HG02678 (cell line): ENCODE data around the gene SPINDOC.
"Not testable (repeated sequence)": the region's sequence is repeated elsewhere in the genome, so short reads cannot be mapped to it uniquely, and the experiment has no call there.

Experiments
- ATAC-seq: cut with Tn5 transposase; IDR thresholded peaks from one replicate; pipeline ENCODE4 v1.9.1; 2021; ENCODE audit warnings: mild to moderate bottlenecking, moderate library complexity; ENCODE audit not compliant: unreplicated experiment

Gene SPINDOC, protein sequence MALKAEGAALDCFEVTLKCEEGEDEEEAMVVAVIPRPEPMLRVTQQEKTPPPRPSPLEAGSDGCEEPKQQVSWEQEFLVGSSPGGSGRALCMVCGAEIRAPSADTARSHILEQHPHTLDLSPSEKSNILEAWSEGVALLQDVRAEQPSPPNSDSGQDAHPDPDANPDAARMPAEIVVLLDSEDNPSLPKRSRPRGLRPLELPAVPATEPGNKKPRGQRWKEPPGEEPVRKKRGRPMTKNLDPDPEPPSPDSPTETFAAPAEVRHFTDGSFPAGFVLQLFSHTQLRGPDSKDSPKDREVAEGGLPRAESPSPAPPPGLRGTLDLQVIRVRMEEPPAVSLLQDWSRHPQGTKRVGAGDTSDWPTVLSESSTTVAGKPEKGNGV

DNA sequence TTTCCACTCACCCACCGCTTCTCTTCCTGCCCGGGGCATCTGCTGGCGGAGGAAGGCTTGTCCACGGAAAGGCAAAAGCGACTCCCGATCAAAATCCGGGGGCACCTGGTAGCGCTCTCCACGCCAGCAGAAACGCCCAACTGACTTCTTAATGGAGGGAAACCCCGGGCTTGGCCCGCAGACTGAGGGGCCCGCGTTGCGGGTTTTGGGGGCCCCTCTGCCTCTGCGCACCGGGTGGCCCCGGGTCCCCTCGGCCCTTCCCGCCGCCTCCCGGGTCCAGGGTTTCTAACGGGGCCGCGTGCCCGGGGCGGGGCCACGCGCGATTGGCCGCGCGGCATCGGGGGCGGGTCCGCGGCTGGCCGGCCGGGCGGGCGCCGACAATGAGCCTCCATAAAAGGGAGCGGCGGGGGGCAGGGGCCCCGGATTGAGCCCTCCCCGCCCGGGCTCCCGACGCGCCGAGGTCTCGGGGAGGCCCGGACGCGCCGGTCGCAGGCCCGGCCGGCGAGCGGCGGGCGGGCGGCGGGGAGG is at the start of gene SPINDOC:
SPINDOC (plus strand) TSS at position 422 of the 528 bp plus-strand sequence. CDS start 231 bp downstream, outside the sequence.
- peak; percentile 89 for ATAC-seq

DNA sequence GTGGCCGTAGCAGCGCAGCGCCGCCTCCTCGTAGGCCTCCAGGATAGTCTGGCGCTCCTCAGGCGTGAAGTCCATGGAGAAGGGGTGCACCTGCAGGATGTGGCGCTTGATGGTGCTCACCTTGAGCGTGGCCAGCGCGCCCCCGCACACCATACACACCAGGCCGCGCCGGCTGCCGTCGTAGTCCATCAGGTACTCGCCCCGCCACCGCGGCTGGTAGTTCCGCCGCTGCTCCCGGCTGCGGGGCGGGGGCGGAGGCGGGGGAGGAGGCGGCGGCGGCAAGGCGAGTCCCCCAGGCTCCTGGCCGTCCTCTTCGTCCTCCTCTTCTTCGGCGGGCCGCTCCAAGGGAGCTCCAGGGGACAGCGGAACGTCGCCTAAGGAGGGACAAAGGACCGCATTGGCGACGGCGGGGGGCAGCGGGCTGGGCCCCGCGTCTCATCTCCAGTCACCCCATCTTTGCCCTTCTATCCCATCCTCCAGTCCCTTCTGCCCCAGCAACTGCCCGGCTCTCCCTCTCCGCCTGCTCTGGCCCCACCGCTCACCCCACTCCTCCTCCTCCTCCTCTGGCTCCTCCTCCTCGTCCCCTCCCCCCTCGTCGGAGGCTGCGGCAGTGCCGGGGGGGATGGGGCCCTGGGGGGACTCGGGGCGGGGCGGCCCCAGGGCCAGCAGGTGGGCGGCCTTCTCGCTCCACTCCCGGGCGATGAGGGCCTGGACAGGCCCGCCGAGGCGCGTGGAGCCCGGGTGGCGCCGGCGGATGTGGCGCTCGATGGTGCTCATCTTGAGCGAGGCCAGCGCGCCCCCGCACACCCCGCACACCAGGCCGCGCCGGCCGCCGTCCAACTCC is 49.5 kb upstream of the SPINDOC start:
- ATAC-seq: no peak

DNA sequence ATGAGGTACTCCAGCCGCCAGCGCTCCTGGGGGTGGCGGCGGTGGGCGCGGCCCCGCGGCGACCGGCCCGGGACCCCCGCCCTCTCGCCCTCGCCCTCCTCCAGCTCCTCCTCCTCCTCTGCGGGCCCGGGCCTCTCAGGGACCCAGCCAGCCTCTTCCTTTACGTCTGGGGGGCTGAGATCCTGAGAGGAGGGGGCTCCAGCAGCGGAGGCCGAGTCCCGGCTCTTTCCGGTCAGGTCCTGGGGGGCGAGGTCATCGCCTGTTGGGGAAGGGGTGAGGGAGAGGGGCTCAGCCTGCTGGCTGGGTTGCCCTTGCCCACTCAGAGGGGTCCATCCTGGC is 48.9 kb upstream of the SPINDOC start:
- ATAC-seq: no peak

DNA sequence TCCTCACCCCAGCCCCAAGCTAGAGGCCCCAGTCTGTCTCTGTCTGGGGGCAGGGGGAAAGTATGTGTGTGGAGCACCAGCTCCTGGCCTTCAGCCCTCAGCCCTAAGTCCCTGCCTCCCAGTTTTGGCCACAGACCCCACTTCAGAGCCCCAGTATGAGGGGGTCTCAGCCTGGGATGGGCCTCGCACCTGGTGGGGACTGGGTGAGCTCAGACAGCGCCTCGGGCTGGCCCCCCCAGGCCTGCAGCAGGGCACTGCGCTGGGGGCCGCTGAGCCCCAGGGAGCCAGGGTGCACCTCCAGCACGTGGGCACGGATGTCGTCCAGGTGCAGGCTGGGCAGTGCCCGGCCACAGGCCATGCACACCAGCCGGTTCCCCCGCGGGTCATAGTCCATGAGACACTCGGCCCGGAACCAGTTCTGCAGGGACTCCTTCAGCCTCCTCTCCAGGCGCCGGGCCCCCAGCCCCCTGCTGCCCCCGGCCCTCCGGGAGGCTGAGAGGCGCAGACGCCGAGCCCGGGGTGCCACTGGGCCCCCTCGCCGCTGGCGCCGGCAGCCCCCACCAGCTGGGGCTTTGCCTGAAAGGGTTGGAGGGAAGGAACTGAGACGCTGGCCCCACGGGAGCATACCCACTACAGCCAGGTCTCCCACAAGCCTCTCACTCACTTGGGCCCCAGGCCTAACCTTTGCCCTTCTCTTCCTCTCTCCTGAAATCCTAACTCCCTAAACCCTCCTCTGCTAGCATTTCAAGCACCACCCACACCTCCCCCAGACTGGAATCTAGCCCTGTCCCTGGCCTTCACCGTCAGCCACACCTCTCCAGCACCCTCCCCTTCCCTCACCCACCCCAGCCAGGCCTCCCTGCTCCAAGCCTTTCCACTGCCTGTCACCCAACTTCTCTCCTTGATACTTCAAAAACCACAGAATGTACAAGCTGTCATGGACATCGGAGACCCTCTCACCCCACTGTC is 48.3 kb upstream of the SPINDOC start:
- ATAC-seq: no peak

DNA sequence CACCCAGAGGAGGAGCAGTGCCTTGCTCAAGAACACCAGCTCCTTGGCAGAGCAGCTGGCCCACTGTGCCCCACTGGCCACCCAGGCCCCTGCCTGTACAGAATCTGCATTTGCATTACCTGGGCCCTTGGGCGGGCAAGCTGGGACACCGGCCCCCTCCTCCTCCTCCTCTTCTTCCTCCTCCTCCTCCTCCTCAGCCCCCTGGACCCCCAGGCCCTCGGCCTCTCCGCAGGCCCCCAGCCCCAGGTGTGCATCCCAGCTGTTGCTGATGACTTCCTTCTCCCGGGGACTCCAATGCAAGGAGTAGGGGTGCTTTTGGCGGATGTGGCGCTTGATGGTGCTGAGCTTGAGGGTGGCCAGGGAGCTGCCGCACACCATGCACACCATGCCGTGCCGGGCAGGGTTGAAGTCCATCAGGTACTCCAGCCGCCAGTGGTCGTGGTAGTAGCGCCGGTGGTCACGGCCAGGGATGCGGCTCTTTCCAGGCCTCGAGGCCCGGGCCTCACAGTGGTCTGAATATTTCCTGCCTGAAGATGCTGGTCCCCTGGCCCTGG is 47.5 kb upstream of the SPINDOC start:
- no peak for ATAC-seq

DNA sequence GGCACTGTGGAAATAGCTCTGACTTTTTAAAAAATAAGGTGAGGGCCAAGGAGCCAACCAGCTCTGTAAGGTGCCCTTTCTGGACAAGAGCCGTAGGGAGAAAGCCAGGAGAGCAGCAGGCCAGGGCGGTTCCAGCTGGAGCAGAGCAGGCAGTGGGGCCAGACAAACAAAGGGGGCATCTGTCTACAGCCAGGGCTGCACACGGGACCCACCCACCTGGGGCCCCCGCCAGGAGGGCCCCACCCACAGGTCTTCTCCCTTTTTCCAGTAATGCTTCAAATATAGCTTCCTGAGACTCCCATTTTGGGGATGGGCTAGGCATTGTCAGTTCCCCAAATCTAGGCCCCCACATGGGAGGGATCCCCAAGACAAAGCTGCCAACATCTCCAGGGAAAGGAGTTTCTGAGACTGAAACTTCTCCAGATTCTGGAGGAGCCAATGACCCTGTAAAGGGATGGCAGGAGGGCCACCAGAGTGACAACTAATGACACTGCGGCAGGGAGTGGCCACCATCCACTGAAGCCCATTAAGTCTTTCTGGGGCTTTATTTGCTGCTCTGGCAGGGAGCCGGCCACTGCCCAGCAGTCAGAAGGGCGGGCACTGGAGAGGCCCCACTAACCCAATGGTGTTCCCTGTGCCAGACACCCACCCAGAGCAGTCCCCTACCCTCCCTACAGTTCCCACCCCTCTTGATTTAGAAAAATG is 46.6 kb upstream of the SPINDOC start:
- no peak for ATAC-seq

DNA sequence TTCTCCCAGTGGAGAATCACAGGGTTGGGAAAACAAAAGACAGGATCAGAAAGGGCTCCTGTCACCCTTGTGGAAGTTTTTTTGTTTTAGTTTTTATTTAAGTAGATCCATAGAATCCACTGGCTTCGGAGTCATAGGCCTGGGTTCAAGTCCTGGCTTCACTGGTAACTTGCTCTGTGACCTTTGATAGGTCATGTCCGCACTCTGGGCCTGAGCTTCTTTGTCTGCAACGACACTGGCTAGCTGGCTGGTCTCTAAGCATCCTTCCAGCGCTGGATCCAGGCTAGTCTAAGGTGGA is 46.0 kb upstream of the SPINDOC start:
- no peak for ATAC-seq

DNA sequence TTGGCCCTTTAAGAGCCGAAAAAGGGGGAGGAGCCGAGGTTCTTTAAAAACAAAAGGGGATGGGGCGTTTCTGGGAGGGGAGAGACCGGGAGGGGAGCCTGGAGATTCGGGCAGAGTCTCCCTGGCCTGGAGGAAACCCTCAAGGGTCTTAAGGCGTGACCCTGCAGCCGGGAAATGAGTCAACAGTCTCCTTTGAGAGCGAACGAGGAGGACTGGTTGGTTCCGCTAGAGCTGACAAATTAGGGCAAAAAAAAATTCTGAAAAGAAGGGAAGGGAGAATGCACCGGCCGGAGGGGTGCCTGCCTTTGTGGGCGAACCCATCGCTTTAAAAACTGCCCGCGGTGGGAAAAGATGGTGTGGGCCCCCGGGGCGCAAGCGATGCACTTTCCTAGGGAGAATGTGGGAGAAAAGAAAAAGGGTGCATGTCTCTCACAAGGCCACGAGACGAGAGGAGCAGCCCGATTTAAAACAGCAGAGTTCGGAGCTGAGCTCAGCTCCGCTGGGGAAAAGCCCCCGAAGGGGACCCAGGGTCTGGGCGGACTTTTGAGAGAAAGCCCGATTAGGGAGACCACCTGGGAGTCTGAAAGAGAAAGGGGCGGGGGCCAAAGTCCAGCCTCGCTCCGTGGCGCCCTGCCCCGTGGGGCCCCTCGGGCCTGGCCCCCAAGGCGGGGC is 45.6 kb upstream of the SPINDOC start:
- no peak for ATAC-seq

DNA sequence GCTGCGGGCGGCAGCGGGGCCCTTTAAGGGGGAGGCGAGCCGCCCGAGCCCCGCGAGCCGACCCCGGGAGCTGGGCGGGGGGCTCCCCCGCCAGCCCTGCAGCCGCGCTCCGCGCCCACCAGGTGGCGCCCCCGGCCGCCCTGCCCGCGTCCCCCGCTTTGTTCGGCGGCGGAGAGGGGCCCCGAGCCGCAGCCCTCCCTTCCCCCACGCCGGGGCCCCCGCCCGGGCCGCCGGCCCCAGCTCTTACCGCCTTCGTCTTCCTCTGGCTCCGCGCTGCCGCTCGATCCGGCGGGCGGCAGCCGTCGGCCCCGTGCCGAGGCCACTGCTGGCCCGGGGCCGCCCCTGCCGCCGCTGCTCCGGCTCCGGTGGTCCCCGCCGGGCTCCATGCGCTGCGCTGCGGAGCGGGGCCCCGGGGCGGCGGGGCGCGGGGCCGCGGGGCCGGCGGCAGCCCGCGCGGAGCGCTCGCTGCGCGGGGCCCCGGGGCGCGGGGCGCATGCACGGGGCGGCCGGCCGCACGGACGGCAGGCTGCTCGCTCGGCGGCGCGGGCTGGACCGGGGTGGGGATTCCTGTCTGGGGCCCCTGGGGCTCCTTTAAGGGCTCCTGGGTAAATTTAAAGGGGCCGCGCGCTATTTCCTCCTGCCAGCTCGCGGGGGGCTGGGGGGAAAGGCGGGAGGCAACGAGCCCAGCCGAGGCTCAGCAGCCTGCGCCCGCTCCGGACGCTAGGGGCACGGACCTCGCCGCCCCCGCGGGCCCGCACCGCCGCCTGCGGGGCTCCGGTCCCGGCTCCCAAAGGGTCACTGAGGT is 44.8 kb upstream of the SPINDOC start, which contains the start of gene ZFTA:
ZFTA (minus strand) TSS at position 539 of the 805 bp plus-strand sequence; CDS start at position 386, 153 bp downstream.
- ATAC-seq: peak; percentile 68

DNA sequence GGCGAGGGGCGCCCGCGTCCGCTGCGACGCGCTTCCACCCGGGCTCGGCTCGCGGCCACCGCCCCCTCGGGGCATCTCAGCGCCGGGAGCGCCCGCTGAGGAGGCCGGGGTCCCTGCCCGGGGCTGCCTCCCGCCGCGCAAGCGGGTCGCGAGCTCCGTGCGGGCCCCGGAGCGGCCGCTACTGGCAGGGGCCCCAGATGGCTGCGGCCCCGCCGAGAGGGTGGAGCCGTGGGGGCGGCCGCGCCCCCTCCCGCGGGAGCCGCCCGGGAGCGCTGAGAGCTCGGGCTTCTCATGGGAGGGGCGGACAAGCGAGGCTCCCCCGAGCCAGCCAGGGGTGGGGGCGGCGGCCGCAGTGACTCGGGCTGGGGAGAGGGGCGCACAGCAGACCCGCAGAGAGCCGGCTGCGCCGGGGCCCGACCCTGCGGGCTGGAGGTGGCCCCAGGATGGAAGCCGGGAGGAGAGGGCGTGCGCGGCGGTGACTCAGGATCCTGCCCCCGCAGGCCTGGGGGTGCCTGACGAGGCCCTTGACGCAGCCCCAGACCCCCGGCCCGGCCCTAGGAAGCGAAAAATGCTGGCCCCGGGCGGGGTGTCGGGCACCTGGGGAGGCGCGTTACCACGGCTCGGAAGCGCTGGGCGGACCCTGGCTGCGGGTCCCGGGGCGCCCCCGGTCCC is 44.1 kb upstream of the SPINDOC start:
- ATAC-seq: peak; percentile 34

DNA sequence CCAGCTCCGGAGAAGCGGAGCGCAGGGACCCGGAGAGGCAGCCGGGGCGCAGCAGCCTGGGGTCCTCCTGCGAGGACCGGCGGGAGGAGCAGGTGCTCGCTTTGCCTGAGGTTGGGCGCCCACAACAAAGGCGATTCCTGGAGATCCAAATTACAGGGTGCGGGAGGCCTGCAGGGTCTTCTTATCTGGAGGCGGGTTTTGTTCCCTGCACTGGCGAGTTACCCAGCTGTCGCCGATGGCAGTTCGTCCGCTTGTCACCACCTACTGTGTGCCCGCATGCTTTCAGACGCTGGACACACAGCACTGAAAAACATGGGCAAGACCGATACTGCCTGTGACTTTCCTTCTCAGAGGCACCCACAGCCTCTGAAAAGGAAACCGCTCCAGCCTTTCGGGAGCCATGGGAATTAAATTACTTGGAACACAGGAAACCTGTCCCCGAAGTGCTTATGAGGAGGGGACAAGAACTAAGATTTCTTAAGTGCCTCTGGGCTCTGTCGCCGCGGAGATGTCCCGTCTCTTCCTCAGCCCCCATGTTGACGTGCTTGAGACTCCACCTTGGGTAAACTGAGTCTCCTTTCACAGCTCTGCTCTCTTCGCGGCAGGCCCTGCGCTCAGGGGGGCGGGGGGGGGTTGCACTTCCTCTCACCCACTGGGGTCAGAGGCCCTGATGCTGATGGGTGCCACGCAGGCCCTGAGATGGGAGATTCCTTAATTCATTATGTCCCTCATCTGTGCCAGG is 43.4 kb upstream of the SPINDOC start:
- no peak for ATAC-seq

DNA sequence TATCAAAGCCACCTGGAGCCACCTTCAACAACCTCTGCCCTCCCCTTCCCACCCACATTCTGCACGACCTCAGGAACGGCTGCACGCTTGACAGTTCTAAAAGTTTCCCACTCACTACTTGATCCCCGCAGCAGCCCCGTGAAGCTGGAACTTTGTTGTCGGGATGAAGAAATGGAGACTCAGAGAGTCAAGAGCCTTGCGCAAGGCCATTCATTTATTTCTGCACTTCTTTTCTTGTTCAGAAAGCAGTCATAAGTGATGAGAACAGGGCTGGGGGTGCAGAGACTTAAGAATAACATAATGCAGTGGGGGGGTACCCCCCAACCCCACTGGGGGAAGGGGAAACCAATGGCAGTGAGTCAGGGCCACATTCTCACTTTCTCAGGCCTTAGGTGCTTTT is 42.5 kb upstream of the SPINDOC start:
- ATAC-seq: no peak

DNA sequence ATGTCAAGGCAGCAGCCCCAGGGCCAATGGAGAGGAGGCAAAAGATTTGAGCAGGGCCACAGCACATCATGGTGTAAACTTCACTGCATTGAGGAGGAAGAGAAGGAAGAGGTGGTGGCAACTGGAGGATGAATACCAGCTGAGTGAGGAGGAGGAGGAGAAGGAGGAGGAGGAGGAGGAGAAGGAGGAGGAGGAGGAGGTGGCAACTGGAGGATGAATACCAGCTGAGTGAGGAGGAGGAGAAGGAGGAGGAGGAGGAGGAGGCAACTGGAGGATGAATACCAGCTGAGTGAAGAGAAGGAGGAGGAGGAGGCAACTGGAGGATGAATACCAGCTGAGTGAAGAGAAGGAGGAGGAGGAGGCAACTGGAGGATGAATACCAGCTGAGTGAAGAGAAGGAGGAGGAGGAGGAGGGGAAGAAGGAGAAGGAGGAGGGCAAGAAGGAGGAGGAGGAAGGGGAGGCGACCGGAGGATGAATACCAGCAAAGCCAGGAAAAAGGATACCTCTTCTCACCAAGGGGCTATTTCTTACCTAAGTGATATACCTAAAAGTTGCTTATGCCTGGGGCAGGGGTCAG is 41.4 kb upstream of the SPINDOC start:
- not testable (repeated sequence) for ATAC-seq

DNA sequence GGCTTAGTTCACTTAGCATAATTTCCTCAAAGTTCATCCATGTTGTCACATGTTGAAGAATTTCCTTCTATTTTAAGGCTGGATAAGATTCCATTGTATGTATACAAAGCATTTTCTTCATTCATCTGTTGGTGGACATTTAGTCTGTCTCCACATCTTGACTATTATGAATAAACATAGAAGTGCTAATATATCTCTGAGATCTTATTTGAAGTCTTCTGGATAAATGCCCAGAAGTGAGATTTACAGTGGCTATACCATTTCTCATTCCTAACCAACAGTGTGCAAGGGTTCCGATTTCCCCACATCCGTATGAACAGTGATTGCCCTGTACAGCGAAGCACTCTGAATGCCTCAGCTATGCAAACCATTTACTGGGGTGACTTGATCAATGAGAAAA is 38.1 kb upstream of the SPINDOC start:
- ATAC-seq: no peak

DNA sequence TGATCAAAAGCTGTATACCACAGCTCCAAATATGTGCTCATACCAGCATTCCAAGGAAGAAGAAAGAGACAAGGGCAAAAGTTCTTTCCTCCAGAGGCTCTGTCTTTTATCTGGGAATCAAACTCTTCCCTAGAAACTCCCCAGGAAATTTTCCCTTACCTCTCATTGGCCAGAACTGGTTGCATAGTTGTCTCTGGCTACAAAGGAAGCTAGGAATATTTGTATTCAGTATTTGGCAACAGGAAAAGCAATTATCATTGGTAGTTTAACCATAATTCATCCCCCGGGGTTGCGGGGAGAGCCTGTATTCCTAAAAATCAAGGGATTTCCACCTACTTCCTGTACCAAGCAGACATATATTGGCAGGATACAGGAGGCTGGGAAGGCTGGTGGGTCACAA is 34.2 kb upstream of the SPINDOC start:
- ATAC-seq: no peak

DNA sequence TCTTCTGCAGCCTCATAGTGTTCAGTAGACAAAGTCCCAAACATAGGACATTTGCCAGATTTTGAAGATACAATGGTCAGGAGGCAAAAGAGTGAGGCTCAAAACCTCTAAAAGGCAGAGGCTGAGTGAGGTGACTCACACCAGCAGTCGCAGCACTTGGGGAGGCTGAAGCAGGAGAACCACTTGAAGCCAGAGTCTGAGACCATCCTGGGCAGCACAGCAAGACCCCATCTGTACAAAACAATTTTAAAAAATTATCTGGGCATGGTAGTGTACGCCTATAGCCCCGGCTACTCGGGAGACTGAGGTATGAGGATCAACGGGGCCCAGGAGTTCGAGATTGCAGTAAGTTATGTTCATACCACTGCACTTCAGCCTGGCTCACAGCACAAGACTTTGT is 30.5 kb upstream of the SPINDOC start:
- ATAC-seq: no peak
